OCI-LY7 (cell line): ENCODE results near the gene ABHD1.

ENCODE experiments used
- EZH2phosphoT487 ChIP-seq: fragments of 200-600 bp; sonication (generic); IDR thresholded peaks from 2 replicates; pipeline ENCODE4 v1.6.1; 2018; ENCODE audit warnings: low read depth, borderline replicate concordance, mild to moderate bottlenecking, mixed run types, antibody characterized with exemption, low read length, moderate library complexity, mixed read lengths
- TF ChIP-seq, protein P1 (sequence below): fragments of 200-600 bp; sonication (generic); conservative IDR thresholded peaks from 2 replicates; pipeline ENCODE4 v1.5.1; 2014; ENCODE audit warnings: mild to moderate bottlenecking, antibody characterized with exemption, low read length, moderate library complexity, mixed read lengths

- TF ChIP-seq, protein P1, sequence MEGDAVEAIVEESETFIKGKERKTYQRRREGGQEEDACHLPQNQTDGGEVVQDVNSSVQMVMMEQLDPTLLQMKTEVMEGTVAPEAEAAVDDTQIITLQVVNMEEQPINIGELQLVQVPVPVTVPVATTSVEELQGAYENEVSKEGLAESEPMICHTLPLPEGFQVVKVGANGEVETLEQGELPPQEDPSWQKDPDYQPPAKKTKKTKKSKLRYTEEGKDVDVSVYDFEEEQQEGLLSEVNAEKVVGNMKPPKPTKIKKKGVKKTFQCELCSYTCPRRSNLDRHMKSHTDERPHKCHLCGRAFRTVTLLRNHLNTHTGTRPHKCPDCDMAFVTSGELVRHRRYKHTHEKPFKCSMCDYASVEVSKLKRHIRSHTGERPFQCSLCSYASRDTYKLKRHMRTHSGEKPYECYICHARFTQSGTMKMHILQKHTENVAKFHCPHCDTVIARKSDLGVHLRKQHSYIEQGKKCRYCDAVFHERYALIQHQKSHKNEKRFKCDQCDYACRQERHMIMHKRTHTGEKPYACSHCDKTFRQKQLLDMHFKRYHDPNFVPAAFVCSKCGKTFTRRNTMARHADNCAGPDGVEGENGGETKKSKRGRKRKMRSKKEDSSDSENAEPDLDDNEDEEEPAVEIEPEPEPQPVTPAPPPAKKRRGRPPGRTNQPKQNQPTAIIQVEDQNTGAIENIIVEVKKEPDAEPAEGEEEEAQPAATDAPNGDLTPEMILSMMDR = no peak
- TF ChIP-seq EZH2phosphoT487 = no peak
These were observed 40.0 kb upstream of the ABHD1 start for GRCh38 chr2:27083410-27084296.
